Measurements from ENCODE around the gene GPR160. TPM values are rescaled to one million over a fixed set of nuclear protein-coding genes. Genes with fewer than 3 reads are reported as not detected.

The GPR160 gene
- total and polyA plus RNA-seq, 9 of the 15 experiments (the other 6 are each of a cell fraction or from before 2014, with no cell fraction given): 1.3 to 10.5 (median 8.3) TPM

DNA sequence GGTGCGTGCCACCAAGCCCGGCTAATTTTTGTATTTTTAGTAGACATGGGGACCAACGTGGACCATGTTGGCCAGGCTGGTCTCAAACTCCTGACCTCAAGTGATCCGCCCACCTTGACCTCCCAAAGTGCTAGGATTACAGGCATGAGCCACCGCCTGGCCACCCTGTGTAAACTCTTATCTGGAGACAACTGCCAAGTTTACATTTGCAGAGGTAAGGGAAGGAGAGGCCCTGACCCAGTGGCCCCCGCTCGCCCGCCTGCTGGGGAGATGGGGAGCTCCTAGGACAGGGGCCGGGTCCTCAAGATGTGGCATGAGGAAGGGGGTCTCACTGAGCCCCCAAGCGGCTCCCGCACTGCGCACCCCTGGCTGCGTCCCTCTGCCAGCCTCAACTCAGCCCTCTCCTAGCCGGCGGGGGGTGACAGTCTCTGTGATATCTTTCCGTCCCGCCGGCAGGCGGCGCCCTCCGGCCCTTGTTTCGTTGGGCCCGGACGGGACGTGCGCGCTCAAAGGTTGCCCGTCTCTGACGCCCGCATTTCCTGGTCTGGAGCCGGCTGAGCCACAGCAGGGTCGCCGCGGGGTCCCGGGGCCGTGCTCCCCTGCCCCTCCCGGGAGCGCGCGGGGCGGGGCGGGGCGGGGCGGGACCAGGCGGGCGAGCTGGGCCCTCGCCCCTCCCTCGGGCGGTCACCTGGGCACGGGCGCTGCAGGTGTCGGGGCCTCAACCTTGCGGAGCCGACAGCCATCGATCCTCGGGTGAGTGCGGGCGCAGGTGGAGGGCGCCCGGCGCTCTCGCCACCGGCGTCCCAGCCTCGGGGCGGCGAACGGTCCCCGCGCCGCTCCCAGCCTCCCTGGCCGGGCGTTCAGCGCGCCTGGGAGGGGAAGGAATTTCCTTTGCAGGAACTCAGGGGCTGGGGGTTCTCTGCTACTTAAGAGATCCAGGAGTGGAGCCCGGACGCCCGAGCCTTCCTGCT, at the start of gene GPR160 (continued):
- TF ChIP-seq DEAF1 (CRISPR knock-in tag; IDR thresholded peaks at IDR 0.05) (0 out of 2 replicates have a peak, but pooled peaks have one; percentile 24), SRF (CRISPR knock-in tag; IDR thresholded peaks at IDR 0.05) (0 out of 4 replicates have a peak, but pooled peaks of 1 of the 2 experiments have one; percentile 34), POU5F1 (IDR thresholded peaks at IDR 0.05; ENCODE audit: borderline replicate concordance, low read depth, low read length, partially characterized antibody) (no peak), ZNF407 (IDR thresholded peaks at IDR 0.05; ENCODE audit: low read depth) (no peak), GABPB1 (CRISPR knock-in tag; IDR thresholded peaks at IDR 0.05) (peak; percentile 65; the same call in 1 of the 2 replicates), NRF1 (conservative IDR thresholded peaks at IDR 0.05 in 1 of 2, IDR thresholded peaks at IDR 0.05 in 1 of 2) (peak in 1 of 2 experiments; percentile 46; a peak in 1 of 4 replicates), CTCF (IDR thresholded peaks at IDR 0.05 in 2 of 3, conservative IDR thresholded peaks at IDR 0.05 in 1 of 3; ENCODE audit: insufficient read depth in 2 of 3, low read depth in 1 of 3, low read length in 3 of 3) (peak; percentile 82 to 86 (median 82)), PML (IDR thresholded peaks at IDR 0.05; ENCODE audit: low read length) (no peak)
- TF ChIP-seq, protein P1, sequence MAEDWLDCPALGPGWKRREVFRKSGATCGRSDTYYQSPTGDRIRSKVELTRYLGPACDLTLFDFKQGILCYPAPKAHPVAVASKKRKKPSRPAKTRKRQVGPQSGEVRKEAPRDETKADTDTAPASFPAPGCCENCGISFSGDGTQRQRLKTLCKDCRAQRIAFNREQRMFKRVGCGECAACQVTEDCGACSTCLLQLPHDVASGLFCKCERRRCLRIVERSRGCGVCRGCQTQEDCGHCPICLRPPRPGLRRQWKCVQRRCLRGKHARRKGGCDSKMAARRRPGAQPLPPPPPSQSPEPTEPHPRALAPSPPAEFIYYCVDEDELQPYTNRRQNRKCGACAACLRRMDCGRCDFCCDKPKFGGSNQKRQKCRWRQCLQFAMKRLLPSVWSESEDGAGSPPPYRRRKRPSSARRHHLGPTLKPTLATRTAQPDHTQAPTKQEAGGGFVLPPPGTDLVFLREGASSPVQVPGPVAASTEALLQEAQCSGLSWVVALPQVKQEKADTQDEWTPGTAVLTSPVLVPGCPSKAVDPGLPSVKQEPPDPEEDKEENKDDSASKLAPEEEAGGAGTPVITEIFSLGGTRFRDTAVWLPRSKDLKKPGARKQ (CRISPR knock-in tag; IDR thresholded peaks at IDR 0.05): no peak; the same call in 1 of the 2 replicates
- TF ChIP-seq, protein P2, sequence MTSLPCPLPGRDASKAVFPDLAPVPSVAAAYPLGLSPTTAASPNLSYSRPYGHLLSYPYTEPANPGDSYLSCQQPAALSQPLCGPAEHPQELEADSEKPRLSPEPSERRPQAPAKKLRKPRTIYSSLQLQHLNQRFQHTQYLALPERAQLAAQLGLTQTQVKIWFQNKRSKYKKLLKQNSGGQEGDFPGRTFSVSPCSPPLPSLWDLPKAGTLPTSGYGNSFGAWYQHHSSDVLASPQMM (CRISPR knock-in tag; IDR thresholded peaks at IDR 0.05): no peak

Measured in K562 (cell line).